OCI-LY7 (cell line): ENCODE data around the gene IRAK3.
"Not testable (repeated sequence)": the region's sequence is repeated elsewhere in the genome, so short reads cannot be mapped to it uniquely, and the experiment has no call there.

ENCODE experiments used
- EZH2phosphoT487 ChIP-seq: fragments of 200-600 bp; sonication (generic); IDR thresholded peaks from 2 replicates; pipeline ENCODE4 v1.6.1; 2018; ENCODE audit warnings: low read depth, borderline replicate concordance, mild to moderate bottlenecking, mixed run types, antibody characterized with exemption, low read length, moderate library complexity, mixed read lengths
- TF ChIP-seq, protein P1 (sequence below): fragments of 200-600 bp; sonication (generic); conservative IDR thresholded peaks from 2 replicates; pipeline ENCODE4 v1.5.1; 2014; ENCODE audit warnings: mild to moderate bottlenecking, antibody characterized with exemption, low read length, moderate library complexity, mixed read lengths

DNA sequence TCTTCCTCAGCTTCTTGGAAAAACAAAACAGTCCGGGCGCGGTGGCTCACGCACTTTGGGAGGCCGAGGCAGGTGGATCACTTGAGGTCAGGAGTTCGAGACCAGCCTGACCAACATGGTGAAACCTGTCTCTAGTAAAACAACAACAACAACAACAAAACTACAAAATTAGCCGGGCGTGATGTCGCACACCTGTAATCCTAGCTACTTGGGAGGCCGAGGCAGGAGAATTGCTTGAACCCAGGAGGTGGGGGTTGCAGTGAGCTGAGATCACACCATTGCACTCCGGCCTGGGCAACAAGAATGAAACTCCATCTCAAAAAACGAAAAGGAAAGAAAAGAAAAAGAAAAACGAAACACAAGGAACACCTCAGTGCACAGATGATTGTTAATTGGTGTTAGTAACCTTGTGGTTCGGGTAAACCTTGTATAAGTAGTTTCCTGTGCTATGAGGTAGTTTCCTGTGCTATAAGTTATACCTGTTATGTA is 114.3 kb downstream of the IRAK3 start:
- TF ChIP-seq, protein P1, sequence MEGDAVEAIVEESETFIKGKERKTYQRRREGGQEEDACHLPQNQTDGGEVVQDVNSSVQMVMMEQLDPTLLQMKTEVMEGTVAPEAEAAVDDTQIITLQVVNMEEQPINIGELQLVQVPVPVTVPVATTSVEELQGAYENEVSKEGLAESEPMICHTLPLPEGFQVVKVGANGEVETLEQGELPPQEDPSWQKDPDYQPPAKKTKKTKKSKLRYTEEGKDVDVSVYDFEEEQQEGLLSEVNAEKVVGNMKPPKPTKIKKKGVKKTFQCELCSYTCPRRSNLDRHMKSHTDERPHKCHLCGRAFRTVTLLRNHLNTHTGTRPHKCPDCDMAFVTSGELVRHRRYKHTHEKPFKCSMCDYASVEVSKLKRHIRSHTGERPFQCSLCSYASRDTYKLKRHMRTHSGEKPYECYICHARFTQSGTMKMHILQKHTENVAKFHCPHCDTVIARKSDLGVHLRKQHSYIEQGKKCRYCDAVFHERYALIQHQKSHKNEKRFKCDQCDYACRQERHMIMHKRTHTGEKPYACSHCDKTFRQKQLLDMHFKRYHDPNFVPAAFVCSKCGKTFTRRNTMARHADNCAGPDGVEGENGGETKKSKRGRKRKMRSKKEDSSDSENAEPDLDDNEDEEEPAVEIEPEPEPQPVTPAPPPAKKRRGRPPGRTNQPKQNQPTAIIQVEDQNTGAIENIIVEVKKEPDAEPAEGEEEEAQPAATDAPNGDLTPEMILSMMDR, result not testable (repeated sequence)
- TF ChIP-seq EZH2phosphoT487, result not testable (repeated sequence)
